HG03196 (cell line): ENCODE measurements around the gene CSAG3.

Experiments used
- ATAC-seq: cut with Tn5 transposase; IDR thresholded peaks from one replicate; pipeline ENCODE4 v1.9.1; 2021; ENCODE audit not compliant: unreplicated experiment

Gene CSAG3

GRCh38 chrX:152806035-152806434 lies 47.0 kb downstream of the CSAG3 start:
- no peak for ATAC-seq
